GM21528 (cell line): Measurements from ENCODE around the gene DPH7.
"Not testable (repeated sequence)": the region's sequence is repeated elsewhere in the genome, so short reads cannot be mapped to it uniquely, and the experiment has no call there.

ENCODE experiments used
- ATAC-seq: cut with Tn5 transposase; IDR thresholded peaks from one replicate; pipeline ENCODE4 v1.9.1; 2021; ENCODE audit warnings: mild to moderate bottlenecking, moderate library complexity; ENCODE audit not compliant: unreplicated experiment, low FRiP score

DPH7 gene

DNA sequence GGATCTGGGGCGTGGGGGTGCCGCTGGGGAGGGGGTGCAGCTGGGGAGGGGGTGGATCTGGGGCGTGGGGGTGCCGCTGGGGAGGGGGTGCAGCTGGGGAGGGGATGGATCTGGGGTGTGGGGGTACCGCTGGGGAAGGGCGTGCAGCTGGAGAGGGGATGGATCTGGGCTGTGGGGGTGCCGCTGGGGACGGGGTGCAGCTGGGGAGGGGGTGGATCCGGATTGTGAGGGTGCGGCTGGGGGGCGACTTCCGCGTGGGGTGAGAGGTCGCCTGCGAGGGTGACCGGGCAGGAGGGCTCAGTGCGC lies 27.8 kb downstream of the DPH7 start:
- ATAC-seq: not testable (repeated sequence)

DNA sequence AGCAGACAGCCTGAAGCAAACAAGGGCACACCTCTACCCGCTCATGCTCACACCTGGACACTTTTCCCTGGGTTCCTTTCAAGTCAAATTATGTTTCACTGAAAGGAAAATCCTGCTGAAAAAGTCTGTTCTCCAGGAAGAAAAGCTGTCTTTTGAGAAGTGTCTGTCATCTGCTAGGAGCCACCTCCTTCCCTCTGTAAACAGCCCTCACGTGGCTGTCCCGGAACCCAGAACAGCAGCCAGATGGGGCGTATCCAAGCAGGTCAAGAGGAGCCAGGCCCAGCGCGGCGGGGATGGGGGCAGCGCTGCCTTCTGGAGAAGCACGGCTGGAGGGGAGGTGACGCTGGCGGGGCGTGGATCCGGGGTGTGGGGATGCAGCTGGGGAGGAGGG lies 28.5 kb downstream of the DPH7 start, which contains the start of gene PNPLA7:
Gene PNPLA7 (minus strand): TSS at position 172 of the 391 bp plus-strand sequence. CDS start 205 bp downstream, outside the sequence.
- ATAC-seq: no peak

DNA sequence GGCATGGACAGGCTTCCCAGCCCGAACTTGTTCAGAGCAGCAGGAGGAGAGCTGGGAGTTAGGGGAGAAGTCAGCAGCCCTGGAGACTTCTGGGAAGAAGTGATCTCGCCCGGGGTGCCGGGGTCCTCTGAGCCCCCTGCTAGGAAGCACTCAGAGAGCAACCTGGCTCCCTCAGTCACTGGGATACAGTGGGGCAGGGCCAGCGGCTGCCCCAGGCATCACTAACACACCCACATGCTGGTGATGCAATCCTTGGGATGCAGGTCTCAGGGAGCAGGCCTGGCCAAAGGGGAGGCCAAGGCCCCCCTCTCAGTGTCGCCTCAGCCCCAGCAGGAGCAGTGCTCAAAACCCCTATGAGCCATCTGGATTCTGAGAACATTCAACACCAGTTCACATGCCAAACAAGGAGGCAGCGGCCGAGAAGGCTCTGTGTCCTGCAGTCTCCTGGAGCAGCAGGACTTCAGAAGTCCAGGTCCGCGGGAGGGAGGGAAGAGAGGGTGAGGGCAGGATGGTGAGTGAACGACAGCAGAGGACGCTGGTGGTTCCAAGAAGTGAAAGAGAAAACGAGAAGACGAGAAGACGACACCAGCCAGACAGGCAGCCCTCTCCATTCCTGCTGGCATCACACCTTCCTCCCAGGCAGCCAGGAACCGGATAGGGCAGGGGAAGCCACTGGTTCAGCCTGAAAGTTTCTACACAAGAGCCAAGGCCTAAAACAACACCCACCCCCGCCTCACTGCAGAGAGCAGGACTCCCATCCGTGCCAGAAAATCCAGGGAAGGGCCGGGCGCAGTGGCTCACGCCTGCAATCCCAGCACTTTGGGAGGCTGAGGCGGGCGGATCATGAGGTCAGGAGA lies 30.8 kb downstream of the DPH7 start:
- no peak for ATAC-seq

DNA sequence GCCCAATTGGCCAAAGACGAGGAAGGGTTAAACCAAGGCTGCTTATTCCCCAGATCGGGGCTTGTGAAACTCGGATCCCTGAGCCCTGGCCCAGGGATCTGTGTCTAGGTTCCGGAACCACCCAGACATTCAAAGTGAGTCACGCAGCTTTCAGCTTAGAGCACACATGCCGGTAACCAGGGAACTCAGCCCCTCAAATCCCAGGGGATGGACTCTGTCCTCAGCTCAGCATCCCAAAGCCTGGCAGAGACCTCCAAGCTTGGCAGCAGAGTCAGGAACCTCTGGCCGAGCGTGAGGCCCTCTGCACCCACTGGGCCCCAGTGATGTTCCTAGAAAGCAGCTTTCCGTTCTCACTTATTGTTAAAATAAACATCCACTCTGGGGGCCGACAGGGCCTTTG lies 33.6 kb downstream of the DPH7 start:
- ATAC-seq: no peak

DNA sequence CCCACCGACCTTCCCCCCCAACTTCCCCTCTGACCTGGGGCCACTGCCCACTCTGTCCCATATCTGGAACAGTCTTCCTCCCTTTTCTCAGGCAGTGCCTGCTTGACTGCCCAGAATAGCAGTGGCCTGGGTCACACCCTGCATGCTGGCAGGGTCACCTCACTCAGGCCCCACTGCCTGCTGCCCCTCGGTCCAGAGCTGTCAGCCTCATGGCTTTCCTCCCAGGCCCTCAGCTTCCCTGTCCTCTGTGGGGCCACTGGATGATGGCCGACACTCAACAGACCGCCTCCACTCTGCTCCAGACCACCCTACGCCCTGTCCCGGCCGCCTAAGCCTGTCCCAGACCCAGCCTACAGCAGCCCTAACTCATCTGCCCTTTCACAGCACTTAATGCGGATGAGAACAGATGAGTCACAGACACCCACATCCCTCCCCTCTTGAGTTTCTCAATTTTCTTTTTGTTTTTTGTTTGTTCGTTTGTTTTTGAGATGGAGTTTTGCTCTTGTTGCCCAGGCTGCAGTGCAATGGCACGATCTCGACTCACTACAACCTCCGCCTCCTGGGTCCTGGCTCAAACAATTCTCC lies 34.5 kb downstream of the DPH7 start:
- ATAC-seq: no peak

DNA sequence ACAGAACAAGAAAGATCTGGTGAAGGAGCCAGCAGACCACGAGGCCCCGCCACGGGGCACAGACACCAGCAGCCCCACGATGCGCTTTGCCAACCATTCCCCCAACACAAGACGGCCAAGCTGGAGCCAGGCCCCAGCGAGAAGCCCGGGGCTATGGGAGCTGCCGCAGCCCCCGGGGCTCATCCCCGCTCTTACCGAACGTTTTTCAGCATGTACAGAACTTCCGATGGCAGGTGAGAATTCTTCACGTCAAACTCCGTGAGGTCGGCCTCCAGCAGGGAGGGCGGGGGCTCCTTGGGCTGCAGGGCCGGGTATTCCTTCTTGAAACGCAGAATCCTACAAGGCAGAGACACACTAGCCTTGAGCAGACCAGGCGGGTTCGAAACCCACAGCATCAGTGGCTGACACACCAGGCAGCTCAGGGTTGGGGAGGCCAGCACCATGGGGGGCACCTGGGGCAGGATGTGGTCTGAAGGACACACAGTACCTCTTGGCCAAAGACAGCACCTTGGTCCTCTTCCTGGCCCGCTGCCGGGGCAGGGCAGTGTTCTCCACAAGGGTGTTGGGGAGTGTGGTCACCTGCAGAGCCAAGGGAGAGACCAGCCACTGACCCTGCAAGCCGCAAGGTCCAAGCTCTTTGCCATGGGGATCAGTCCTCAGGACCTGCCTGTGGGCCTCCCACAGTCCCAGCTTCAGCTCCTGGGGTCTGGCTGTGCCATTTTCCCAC lies 35.3 kb downstream of the DPH7 start:
- ATAC-seq: no peak

DNA sequence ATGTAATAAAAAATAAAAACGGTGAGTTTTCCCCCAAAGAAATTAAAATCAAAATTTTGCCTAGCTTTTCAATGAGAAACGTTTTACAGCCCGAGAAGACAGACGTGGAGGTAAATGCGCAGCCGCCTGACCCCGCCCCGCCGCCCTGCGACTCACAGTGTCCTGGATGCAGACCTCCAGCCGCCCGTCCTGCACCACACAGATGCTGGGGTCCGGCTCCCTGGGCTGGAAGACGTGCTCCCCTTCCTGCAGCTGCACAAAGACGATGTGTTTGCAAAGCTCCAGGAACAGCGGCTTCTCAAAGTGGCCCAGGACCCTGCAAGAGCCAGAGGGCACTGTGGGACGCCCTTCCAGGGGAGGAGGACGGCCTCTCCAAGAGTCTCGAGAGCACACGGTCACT lies 36.2 kb downstream of the DPH7 start:
- ATAC-seq: no peak

DNA sequence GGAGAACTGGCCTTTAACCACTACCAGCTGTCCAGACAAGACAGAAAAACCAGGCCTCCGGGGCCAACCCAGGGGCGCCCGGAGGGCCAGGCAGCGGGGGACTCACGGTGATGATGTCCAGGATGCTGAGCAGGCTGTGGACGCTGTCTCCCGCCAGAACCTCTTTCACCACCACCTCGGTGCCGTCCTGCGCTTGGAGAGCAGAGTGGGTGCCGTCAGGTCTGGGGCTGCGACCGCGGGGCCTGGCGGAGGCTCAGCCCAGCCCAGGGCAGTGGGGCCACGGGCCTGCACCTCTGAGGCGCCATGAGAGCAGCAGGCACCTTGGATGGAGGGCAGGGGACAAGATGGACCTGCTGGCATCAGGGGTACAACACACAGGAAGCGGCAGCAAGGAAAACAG lies 38.2 kb downstream of the DPH7 start:
- ATAC-seq: no peak

DNA sequence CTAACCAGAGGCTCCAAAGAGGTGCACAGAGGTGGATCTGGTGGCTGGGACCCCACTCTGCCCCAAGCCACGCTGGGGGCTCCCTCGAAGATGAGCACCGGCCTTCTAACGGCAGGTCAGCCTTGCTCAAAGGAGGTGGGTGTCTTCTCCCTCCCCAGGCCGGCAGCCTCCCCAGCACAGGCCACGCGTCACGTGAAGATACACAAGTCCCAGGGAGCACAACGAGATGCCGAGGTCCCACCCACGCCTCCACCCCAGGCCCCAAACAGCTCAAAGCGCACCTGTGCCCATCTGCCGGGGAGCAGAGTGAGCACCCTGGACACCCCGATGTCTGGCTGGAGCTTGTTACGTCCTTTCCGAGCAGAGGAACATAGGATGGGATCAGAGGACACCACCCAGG lies 40.7 kb downstream of the DPH7 start:
- no peak for ATAC-seq

DNA sequence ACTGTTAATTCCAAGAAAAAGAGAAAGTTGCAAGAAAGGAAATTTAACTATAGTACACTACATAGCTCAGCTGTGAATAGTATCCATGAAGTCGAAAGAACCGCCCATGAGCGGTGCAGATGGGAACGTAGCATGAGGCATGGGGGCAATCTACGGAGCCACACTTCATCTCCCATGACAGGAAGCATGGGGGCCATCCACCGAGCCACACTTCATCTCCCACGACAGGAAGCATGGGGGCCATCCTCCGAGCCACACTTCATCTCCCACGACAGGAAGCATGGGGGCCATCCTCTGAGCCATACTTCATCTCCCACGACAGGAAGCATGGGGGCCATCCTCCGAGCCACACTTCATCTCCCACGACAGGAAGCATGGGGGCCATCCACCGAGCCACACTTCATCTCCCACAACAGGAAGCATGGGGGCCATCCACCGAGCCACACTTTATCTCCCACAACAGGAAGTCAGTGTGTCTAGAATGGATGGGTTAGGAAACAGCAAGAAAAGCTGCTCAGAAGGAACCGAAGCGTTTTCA lies 42.1 kb downstream of the DPH7 start:
- ATAC-seq: not testable (repeated sequence)

DNA sequence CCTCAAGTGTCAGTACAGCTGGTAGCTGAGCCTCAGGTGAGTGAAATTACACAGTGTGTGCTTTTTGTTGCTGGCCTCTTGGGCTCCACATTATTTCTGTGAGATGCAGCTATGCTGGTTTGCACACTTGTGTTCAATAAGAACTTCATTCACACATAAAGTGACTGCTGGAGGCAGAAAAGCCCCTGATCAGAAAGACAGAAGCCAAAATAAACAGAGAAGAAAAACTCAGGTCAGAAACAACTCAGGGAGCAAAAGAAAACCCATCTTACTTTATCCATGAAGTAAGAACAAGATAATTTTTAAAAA lies 43.7 kb downstream of the DPH7 start:
- no peak for ATAC-seq

DNA sequence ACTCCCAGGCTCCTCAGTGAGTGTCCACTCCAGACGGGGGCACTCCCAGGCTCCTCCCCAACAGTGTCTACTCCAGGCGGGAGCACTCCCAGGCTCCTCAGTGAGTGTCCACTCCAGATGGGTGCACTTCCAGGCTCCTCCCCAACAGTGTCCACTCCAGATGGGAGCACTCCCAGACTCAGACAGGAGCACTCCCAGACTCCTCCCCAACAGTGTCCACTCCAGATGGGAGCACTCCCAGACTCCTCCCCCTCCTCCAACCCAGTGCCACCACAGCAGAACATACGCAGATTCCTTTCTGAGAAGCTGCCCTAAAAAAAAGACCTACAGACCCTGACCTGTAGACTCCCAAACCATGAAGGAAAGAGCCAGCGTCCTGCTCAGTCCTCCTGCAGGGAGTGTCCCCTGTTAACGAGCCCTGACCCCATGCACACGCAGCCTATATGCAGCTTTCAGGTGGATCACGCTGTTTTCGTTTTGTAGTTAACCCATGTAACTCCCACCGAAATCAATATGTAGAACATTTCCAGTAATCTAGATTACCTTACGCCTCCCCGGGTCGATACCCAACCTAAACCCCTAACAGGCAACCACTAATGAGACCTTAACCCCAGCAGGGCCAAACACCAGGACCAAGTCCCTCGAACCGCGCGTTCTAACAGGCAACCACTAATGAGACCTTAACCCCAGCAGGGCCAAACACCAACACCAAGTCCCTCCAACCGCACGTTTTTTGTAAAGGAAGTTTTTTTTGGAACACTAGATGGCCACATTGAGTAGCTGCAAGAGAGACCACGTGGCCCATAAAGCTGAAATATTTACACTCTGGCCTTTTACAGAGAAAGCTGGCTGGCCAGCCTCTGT lies 44.2 kb downstream of the DPH7 start:
- ATAC-seq: no peak

DNA sequence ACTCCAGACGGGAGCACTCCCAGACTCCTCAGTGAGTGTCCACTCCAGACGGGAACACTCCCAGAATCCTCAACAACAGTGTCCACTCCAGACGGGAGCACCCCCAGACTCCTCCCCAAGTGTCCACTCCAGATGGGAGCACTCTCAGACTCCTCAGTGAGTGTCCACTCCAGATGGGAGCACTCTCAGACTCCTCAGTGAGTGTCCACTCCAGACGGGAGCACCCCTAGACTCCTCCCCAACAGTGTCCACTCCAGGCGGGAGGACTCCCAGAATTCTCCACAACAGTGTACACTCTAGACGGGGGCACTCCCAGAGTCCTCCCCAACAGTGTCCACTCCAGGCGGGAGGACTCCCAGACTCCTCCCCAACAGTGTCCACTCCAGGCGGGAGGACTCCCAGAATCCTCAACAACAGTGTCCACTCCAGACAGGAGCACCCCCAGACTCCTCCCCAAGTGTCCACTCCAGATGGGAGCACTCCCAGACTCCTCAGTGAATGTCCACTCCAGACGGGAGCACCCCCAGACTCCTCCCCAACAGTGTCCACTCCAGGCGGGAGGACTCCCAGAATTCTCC lies 45.7 kb downstream of the DPH7 start:
- not testable (repeated sequence) for ATAC-seq

DNA sequence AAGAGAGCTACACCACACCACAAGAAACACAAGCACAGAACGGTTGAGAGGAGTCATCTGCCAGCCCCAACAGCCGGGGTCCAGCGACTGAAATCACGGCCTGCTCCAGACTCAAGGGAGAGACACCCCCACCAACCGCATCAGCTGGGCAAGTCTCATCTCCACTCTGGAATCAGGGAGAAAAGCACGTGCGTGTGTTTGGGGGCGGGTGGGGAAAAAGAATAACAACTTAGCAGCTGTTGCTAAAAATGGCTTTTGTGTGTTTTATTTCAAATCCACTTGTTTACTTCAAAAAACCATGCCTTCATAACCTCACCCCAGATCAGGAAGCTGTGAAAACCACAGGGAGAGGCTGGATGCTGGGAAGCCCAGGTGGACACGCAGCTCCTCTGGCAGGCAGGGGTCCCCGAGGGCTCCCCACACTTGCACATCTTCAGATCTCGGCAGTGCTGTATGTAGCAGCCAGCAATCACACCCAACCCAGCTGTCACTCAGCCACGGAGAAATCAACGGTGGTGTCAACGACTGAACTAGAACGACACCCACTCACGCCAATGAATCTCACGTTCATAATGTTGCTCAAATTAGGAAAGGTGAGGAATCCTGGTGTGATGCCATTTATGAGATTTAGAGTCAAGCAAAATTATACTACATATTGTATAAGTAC lies 47.5 kb downstream of the DPH7 start:
- ATAC-seq: no peak

DNA sequence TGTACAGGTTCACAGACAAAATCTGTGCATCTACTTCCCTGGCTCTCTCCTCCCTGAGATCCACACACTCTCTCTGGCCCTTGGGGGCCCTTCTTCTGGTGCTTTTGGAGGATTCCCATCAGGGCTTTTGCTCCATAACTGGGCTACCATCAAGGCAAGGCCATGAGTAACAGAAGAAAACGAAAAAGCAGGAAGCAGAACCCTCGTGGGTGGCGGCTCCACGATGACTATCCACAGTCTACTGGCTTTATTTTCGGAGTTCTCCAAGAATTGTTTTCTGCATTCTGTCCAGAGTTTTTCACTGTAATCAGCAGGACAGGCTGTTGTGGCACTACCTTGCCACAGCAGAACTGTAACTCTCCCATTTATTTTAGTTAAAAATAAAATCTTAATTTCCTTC lies 48.4 kb downstream of the DPH7 start:
- no peak for ATAC-seq

DNA sequence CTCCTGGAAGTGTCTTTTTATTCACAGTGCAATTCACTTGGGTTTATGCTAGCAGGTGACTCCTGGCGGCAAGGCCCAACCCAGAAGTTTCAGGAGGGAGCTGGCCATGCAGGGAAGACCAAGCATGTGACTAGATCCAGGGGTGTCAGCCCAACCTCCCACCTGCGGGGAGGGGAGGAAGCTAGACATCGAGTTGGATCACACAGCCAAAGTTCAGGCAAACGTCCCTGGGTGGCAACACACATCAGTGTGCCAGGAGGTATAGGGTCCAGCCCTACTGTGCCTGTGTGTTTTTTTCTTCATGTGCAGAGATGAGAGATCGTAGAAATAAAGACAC lies 53.8 kb downstream of the DPH7 start:
- no peak for ATAC-seq

DNA sequence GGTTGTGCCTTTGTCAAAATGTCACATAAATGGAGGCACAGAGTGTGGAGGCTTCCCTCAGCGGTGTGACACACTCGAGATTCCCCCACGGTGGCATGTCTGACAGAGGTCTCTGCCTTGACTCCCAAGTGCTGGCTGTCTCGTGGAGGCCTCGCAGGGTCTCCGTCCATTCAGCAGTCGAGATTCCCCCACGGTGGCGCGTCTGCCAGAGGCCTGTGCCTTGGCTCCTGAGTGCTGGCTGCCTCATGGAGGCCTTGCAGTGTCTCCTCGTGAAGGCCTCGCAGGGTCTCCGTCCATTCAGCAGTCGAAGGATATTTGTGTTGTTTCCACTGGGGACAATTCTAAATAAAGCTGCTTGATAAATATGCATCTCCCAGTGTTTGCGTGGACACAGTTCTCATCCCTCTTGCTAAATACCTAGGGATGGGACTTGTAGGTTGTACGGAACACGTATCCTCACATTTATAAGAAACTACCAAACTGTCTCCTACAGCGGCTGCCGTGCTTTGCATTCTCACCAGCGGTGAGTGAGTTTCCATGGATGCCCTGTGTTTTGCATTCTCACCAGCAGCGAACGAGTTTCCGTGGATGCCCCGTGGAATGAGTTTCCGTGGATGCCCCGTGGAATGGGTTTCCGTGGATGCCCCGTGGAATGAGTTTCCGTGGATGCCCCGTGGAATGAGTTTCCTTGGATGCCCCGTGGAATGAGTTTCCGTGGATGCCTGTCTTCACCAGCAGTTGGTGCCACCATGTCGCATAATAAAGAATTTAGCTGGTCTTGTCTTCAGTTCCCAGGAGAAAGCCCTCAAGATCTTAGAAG lies 54.4 kb downstream of the DPH7 start:
- no peak for ATAC-seq

DNA sequence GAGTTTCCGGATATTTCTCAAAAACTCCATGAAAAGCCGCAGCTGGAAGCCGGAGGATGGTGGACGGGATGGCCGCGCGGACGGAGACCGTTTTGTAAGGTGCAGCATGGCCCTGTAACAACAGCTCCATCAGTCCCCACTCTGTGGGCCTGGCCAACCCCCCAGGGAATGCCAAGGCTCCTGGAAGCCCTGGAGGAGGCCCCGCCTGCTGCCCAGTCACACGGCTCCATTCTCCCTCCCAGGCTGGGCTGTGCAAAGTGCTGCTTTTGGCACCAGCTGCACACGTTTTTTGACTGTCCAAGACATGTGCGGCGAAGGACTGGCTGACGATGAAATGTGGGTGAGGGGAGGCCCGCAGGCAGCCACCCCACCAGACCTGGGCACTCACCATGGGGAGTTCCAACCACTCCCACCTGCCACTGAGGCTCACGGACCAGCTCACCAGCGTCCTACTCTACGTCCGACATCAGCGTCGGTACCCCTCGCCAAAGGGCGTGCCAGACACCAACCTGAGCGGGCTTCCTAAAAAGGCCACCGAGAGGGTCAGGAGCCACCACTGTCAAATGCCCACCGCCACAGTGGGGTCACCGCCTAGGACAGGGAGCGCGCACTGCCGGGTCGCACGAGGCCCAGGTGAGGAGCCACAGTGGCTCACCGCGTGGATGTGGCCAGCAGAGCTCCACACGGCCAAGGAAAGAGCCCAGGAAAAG lies 55.8 kb downstream of the DPH7 start:
- ATAC-seq: no peak
